ENCODE measurements around the gene LY6G6D. TPM values are rescaled to one million over a fixed set of nuclear protein-coding genes. Genes with fewer than 3 reads are reported as not detected.

The LY6G6D gene
- total and polyA plus RNA-seq, 7 experiments from 2014 or later = not detected

GRCh38 chr6:31691078-31691463, 24.1 kb upstream of the LY6G6D start:
- peaks cover 0 to 30% (median 9%) of the 10 kb centered on the region in 5 donors for H3K36me3 Mint-ChIP-seq
- ATAC-seq (no peak), DNase-seq (no peak)
- intact Hi-C loops (cut with micrococcal nuclease) = no loop called here
- H3K4me3 Mint-ChIP-seq = no peak overlapping the region
- Histone ChIP-seq H3K4me1 (ENCODE audit: control insufficient read depth in 2 of 2, insufficient read depth in 2 of 2, low read length in 2 of 2) (no peaks in the 10 kb centered on the region), H3K4me3 (ENCODE audit: low read length) (no peak overlapping the region), H3K9me3 (ENCODE audit: control insufficient read depth in 2 of 3, low read length in 3 of 3) (no peaks in the 10 kb centered on the region), H3K36me3 (ENCODE audit: control insufficient read depth in 2 of 3, insufficient read depth in 3 of 3, low read length in 3 of 3) (peaks cover 8 to 87% (median 23%) of the 10 kb centered on the region in 3 experiments), H3K27ac (ENCODE audit: low read depth, low read length) (no peak overlapping the region), H3K27me3 (ENCODE audit: control insufficient read depth in 2 of 2, insufficient read depth in 2 of 2, low read length in 2 of 2) (no peaks in the 10 kb centered on the region)
- H3K27me3 Mint-ChIP-seq = no peaks in the 10 kb centered on the region
- no peaks in the 10 kb centered on the region for H3K9me3 Mint-ChIP-seq
- ChIA-PET POLR2A (interaction anchor here (0.9 to 1.0 kb wide), 2 partner anchors 9 to 12 kb away, joined by 3 to 5 read pairs; partner anchors contain the start of gene ABHD16A), CTCF (interaction anchor here (0.6 to 0.9 kb wide), 2 partner anchors 24 to 173 kb away, joined by 3 to 4 read pairs; partner anchors contain the start of gene LY6G6D)
- H3K4me1 Mint-ChIP-seq = peaks cover 0 to 6% (median 0%) of the 10 kb centered on the region in 7 donors
- no peak overlapping the region for H3K27ac Mint-ChIP-seq

- ChIA-PET CTCF (interaction anchor here (0.6 kb wide), 1 partner anchor 23 kb away, joined by 4 read pairs; the partner anchor contains the start of gene LY6G6D), POLR2A (interaction anchor here (1.0 to 1.4 kb wide), 2 partner anchors 11 to 38 kb away, joined by 3 read pairs; partner anchors contain the start of gene ABHD16A)
- peak overlapping the region in 1 of 9 donors; percentile 56 for H3K27ac Mint-ChIP-seq
- no peaks in the 10 kb centered on the region for H3K9me3 Mint-ChIP-seq
- no peaks in the 10 kb centered on the region for H3K9me3 ChIP-seq (ENCODE audit: control insufficient read depth in 2 of 3, low read length in 3 of 3)
- ATAC-seq (no peak), DNase-seq (no peak)
- H3K4me1 Mint-ChIP-seq = peaks cover 0 to 6% (median 0%) of the 10 kb centered on the region in 7 donors
- peaks cover 8 to 87% (median 27%) of the 10 kb centered on the region in 3 experiments for H3K36me3 ChIP-seq (ENCODE audit: control insufficient read depth in 2 of 3, insufficient read depth in 3 of 3, low read length in 3 of 3)
- no peak overlapping the region for H3K4me3 Mint-ChIP-seq
- intact Hi-C loops (cut with micrococcal nuclease) = no loop called here
- no peaks in the 10 kb centered on the region for H3K27me3 ChIP-seq (ENCODE audit: control insufficient read depth in 2 of 2, insufficient read depth in 2 of 2, low read length in 2 of 2)
- H3K4me3 ChIP-seq (ENCODE audit: low read length) = no peak overlapping the region
- H3K27ac ChIP-seq (ENCODE audit: low read depth, low read length) = no peak overlapping the region
- no peaks in the 10 kb centered on the region for H3K27me3 Mint-ChIP-seq
- H3K36me3 Mint-ChIP-seq = peaks cover 0 to 26% (median 5%) of the 10 kb centered on the region in 5 donors
- no peaks in the 10 kb centered on the region for H3K4me1 ChIP-seq (ENCODE audit: control insufficient read depth in 2 of 2, insufficient read depth in 2 of 2, low read length in 2 of 2)
These were observed 23.5 kb upstream of the LY6G6D start for GRCh38 chr6:31691564-31692108.

GRCh38 chr6:31692353-31692752, 22.8 kb upstream of the LY6G6D start:
- Mint-ChIP-seq H3K9me3 (no peaks in the 10 kb centered on the region), H3K4me1 (peaks cover 0 to 7% (median 5%) of the 10 kb centered on the region in 7 donors), H3K4me3 (no peak overlapping the region), H3K27ac (peak overlapping the region in 1 of 9 donors; percentile 46), H3K27me3 (no peaks in the 10 kb centered on the region), H3K36me3 (peaks cover 3 to 32% (median 6%) of the 10 kb centered on the region in 5 donors)
- Histone ChIP-seq H3K9me3 (ENCODE audit: control insufficient read depth in 2 of 3, low read length in 3 of 3) (no peaks in the 10 kb centered on the region), H3K4me3 (ENCODE audit: low read length) (no peak overlapping the region), H3K27ac (ENCODE audit: low read depth, low read length) (no peak overlapping the region), H3K36me3 (ENCODE audit: control insufficient read depth in 2 of 3, insufficient read depth in 3 of 3, low read length in 3 of 3) (peaks cover 11 to 87% (median 22%) of the 10 kb centered on the region in 3 experiments), H3K4me1 (ENCODE audit: control insufficient read depth in 2 of 2, insufficient read depth in 2 of 2, low read length in 2 of 2) (no peaks in the 10 kb centered on the region), H3K27me3 (ENCODE audit: control insufficient read depth in 2 of 2, insufficient read depth in 2 of 2, low read length in 2 of 2) (no peaks in the 10 kb centered on the region)
- intact Hi-C loops (cut with micrococcal nuclease) = no loop called here
- DNase-seq (no peak), ATAC-seq (no peak)
- CTCF ChIA-PET = no interaction called here
- POLR2A ChIA-PET = interaction anchor here (1.0 to 1.4 kb wide), 2 partner anchors 10 to 39 kb away, joined by 3 read pairs; partner anchors contain the start of gene ABHD16A

GRCh38 chr6:31692886-31693285, 22.3 kb upstream of the LY6G6D start:
- H3K27ac ChIP-seq (ENCODE audit: low read depth, low read length) = no peak overlapping the region
- H3K4me1 ChIP-seq (ENCODE audit: control insufficient read depth in 2 of 2, insufficient read depth in 2 of 2, low read length in 2 of 2) = no peaks in the 10 kb centered on the region
- H3K36me3 ChIP-seq (ENCODE audit: control insufficient read depth in 2 of 3, insufficient read depth in 3 of 3, low read length in 3 of 3) = peaks cover 11 to 86% (median 17%) of the 10 kb centered on the region in 3 experiments
- intact Hi-C loops (cut with micrococcal nuclease) = no loop called here
- Mint-ChIP-seq H3K36me3 (peaks cover 3 to 30% (median 10%) of the 10 kb centered on the region in 5 donors), H3K4me1 (peaks cover 5 to 13% (median 10%) of the 10 kb centered on the region in 7 donors), H3K27me3 (no peaks in the 10 kb centered on the region), H3K9me3 (no peaks in the 10 kb centered on the region), H3K27ac (peak overlapping the region in 1 of 9 donors; percentile 48), H3K4me3 (no peak overlapping the region)
- H3K4me3 ChIP-seq (ENCODE audit: low read length) = no peak overlapping the region
- POLR2A ChIA-PET = interaction anchor here (1.4 to 2.2 kb wide), 2 partner anchors 10 to 40 kb away, joined by 3 to 13 read pairs; partner anchors contain the start of gene ABHD16A
- DNase-seq = no peak
- CTCF ChIA-PET = no interaction called here
- no peaks in the 10 kb centered on the region for H3K27me3 ChIP-seq (ENCODE audit: control insufficient read depth in 2 of 2, insufficient read depth in 2 of 2, low read length in 2 of 2)
- H3K9me3 ChIP-seq (ENCODE audit: control insufficient read depth in 2 of 3, low read length in 3 of 3) = no peaks in the 10 kb centered on the region
- ATAC-seq = no peak

- H3K9me3 Mint-ChIP-seq = no peaks in the 10 kb centered on the region
- Histone ChIP-seq H3K9me3 (ENCODE audit: control insufficient read depth in 2 of 3, low read length in 3 of 3) (no peaks in the 10 kb centered on the region), H3K27ac (ENCODE audit: low read depth, low read length) (no peak overlapping the region), H3K27me3 (ENCODE audit: control insufficient read depth in 2 of 2, insufficient read depth in 2 of 2, low read length in 2 of 2) (no peaks in the 10 kb centered on the region), H3K4me3 (ENCODE audit: low read length) (no peak overlapping the region), H3K4me1 (ENCODE audit: control insufficient read depth in 2 of 2, insufficient read depth in 2 of 2, low read length in 2 of 2) (no peaks in the 10 kb centered on the region), H3K36me3 (ENCODE audit: control insufficient read depth in 2 of 3, insufficient read depth in 3 of 3, low read length in 3 of 3) (peaks cover 10 to 79% (median 11%) of the 10 kb centered on the region in 3 experiments)
- H3K36me3 Mint-ChIP-seq = peaks cover 3 to 30% (median 12%) of the 10 kb centered on the region in 5 donors
- H3K27me3 Mint-ChIP-seq = no peaks in the 10 kb centered on the region
- no peak for ATAC-seq
- CTCF ChIA-PET = no interaction called here
- no peak overlapping the region for H3K4me3 Mint-ChIP-seq
- H3K27ac Mint-ChIP-seq = peak overlapping the region in 1 of 9 donors; percentile 14
- peaks cover 9 to 17% (median 12%) of the 10 kb centered on the region in 7 donors for H3K4me1 Mint-ChIP-seq
- intact Hi-C loops (cut with micrococcal nuclease) = no loop called here
- DNase-seq = no peak
- POLR2A ChIA-PET = interaction anchor here (0.6 to 2.2 kb wide), 2 partner anchors 10 to 128 kb away, joined by 3 to 13 read pairs; partner anchors contain the start of gene ABHD16A
These were observed 21.6 kb upstream of the LY6G6D start for GRCh38 chr6:31693535-31693934.

GRCh38 chr6:31697555-31697954, 17.6 kb upstream of the LY6G6D start:
- Histone ChIP-seq H3K4me3 (ENCODE audit: low read length) (no peak overlapping the region), H3K36me3 (ENCODE audit: control insufficient read depth in 2 of 3, insufficient read depth in 3 of 3, low read length in 3 of 3) (peaks cover 10 to 59% (median 11%) of the 10 kb centered on the region in 3 experiments), H3K9me3 (ENCODE audit: control insufficient read depth in 2 of 3, low read length in 3 of 3) (no peaks in the 10 kb centered on the region), H3K27ac (ENCODE audit: low read depth, low read length) (no peak overlapping the region), H3K27me3 (ENCODE audit: control insufficient read depth in 2 of 2, insufficient read depth in 2 of 2, low read length in 2 of 2) (no peaks in the 10 kb centered on the region), H3K4me1 (ENCODE audit: control insufficient read depth in 2 of 2, insufficient read depth in 2 of 2, low read length in 2 of 2) (peaks cover 21% of the 10 kb centered on the region in 2 donors)
- intact Hi-C loops (cut with micrococcal nuclease) = no loop called here
- peaks cover 26 to 42% (median 31%) of the 10 kb centered on the region in 7 donors for H3K4me1 Mint-ChIP-seq
- ChIA-PET CTCF (interaction anchor here (1.0 kb wide), 1 partner anchor 146 kb away, joined by 3 read pairs; no protein-coding TSS in a partner anchor), POLR2A (no interaction called here)
- H3K27me3 Mint-ChIP-seq = no peaks in the 10 kb centered on the region
- DNase-seq = no peak
- peaks cover 3 to 23% (median 11%) of the 10 kb centered on the region in 5 donors for H3K36me3 Mint-ChIP-seq
- ATAC-seq = no peak
- H3K27ac Mint-ChIP-seq = peak overlapping the region; percentile 9 to 74 (median 41)
- peak overlapping the region in 3 of 10 donors; percentile 4 to 40 (median 8) for H3K4me3 Mint-ChIP-seq
- H3K9me3 Mint-ChIP-seq = no peaks in the 10 kb centered on the region

Data from naive thymus-derived CD4-positive, alpha-beta T cell (primary cell).